HG02798 (cell line): Measurements from ENCODE around the gene ALG12.

Experiments
- ATAC-seq: cut with Tn5 transposase; IDR thresholded peaks from one replicate; pipeline ENCODE4 v1.9.1; 2021; ENCODE audit warnings: mild to moderate bottlenecking; ENCODE audit not compliant: unreplicated experiment, poor library complexity

ALG12 gene

GRCh38 chr22:49917974-49918910 lies at the start of gene ALG12, which contains the start of gene CRELD2:
Gene ALG12, minus strand, starts transcription at chr22:49918438. Its CDS starts 4,673 bp downstream, at chr22:49913765.
Gene CRELD2, plus strand, starts transcription at chr22:49918634. Its CDS starts 136 bp downstream, at chr22:49918770.
- ATAC-seq, result peak; percentile 94

DNA sequence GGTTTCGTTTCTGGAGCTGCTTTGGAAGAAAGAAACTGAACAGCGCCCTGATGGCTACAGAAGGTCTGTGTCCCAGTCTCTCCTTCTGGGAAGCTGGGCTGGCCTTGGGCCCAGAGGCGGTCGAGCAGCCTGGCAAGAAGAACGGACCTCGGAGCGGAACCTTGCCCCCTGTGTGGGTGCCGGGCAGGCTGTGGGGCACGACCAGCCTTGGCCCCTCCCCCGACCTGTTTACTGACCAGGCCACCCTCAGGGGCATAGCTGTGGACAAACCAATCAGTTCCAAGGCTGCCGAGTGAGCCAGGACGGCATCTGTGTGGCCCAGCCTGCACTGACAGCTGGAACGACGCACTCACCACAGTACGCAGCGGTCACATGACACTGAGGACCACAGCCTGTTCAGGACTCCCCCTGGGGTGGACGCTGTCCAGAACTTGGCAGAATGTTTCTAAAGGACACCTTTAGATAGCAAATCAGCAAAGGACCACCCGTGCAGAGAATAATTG lies 49.5 kb upstream of the ALG12 start:
- no peak for ATAC-seq

DNA sequence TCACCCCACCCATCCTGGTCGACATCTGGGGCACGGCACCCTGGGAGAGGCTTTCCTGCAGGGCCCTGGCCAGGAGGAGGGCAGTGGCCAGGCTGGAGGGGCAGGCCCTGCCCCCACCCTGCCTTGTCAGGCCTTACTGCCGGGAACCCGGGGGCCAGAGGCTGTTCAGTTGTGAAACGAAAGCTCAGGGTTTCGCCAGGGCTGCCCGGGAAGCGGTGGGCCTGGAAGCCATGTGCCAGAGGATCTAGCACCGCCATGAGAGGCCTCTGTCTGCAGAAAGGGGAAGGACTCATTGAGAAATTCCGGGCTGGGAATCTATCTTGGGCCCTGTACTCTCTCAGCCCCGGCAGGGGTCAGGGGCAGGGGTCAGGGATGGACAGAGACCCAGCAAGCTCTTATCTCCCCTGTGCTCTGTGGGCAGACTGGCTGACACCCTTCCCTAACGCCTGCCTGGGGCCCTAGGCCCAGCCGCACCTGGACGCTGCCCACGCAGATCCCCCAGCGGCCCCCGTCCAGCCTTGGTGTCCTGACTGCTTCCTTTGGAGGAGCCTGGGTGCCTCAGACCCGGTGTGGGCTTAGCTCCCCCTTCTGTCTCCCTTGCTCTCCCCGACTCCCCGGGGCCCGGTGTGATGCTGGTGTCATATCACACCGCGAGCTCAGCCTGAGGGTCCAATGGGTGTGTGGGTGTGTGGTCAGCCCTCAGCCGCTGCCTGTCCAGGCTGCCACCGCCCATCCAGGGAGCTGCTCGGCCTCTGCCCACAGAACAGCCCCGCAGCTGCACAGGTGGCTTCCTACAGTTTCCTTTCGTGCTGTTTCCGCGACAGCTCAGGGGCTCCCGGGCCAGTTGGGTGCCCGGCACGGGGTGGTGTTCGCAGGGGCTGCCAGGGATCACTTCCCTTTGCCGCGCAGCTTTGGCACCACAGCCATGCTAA lies 48.8 kb upstream of the ALG12 start:
- ATAC-seq, result no peak

- ATAC-seq, result no peak
These were observed 48.0 kb upstream of the ALG12 start for GRCh38 chr22:49966041-49966773.

- ATAC-seq, result no peak
These were observed 47.1 kb upstream of the ALG12 start for GRCh38 chr22:49965091-49966040.

GRCh38 chr22:49964136-49965090 lies 46.2 kb upstream of the ALG12 start:
- no peak for ATAC-seq

DNA sequence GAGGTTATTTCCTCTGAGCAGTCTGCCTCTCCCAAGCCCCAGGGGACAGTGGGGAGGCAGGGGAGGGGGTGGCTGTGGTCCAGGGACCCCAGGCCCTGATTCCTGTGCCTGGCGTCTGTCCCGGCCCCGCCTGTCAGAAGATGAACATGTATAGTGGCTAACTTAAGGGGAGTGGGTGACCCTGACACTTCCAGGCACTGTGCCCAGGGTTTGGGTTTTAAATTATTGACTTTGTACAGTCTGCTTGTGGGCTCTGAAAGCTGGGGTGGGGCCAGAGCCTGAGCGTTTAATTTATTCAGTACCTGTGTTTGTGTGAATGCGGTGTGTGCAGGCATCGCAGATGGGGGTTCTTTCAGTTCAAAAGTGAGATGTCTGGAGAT lies 45.4 kb upstream of the ALG12 start:
- no peak for ATAC-seq

- no peak for ATAC-seq
These were observed 44.8 kb upstream of the ALG12 start for GRCh38 chr22:49962751-49963646.

DNA sequence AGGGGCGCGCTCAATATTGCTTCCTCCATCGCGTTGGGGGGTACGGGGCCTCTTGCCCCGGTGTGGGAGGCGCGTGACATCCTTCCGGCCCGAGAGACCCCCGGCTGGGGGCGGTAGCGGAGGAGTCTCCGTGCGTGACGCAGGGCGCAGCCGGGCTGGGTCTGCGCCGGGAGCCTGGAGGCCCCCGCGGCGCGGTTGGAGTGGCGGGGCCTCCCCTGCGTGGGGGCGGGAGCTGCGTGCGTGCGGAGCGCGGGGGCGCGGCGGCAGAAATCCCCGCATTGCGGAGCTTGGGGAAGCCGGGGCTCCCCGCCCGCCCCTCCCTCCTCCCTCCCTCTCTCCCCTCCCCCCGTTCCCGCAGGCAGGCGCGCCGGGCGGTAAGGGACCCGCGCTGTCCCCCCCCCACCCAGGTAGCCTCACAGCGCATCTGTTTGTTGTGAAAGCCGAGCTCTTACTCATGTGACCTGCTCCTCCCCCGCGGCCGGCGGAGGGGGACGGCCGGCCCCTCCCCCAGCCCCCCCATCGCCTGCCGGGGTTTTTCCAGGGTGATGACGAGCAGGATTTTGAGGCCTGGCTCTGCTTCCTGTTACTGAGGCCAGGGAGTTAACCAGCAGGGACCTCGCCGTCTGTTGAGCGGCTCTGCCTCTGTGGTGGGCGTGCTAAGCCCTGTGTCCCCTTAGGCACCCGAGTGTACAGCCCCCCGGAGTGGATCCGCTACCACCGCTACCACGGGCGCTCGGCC lies 43.9 kb upstream of the ALG12 start:
- ATAC-seq, result peak; percentile 21

DNA sequence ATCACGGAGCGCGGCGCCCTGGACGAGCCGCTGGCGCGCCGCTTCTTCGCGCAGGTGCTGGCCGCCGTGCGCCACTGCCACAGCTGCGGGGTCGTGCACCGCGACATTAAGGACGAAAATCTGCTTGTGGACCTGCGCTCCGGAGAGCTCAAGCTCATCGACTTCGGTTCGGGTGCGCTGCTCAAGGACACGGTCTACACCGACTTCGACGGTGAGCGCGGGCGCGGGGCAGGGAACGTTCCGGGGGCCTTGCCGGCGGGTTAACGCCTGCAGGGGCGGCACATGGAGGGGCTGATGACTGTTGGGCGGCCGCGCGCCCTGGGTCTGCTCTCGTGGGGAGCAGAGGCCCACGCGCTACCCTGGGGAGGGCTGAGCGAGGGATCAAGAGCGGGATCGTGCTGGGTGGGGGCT lies 43.4 kb upstream of the ALG12 start:
- ATAC-seq, result no peak

- ATAC-seq, result no peak
These were observed 42.9 kb upstream of the ALG12 start for GRCh38 chr22:49961005-49961600.

DNA sequence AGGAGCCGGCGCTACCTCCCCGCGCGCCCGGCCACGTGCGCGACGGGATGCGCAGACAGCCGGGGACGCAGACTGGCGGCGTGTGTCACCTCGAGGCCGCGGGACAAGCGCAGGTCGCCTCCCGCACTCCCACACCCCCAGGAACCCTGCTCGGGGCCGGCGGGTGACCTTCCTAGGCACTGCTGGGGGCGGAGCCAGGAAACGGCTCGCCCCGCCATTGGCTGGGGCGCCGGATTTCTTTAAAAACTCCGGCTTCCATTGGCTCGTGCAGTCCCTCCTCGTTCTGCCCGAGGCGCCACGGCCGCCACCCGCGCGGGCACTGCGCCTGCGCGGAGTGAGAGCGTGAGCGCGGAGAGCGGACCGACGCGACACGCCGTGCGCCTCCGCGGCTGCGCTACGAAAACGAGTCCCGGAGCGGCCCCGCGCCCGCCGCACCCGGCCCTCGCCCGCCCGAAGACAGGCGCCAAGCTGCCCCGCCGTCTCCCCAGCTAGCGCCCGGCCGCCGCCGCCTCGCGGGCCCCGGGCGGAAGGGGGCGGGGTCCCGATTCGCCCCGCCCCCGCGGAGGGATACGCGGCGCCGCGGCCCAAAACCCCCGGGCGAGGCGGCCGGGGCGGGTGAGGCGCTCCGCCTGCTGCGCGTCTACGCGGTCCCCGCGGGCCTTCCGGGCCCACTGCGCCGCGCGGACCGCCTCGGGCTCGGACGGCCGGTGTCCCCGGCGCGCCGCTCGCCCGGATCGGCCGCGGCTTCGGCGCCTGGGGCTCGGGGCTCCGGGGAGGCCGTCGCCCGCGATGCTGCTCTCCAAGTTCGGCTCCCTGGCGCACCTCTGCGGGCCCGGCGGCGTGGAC lies 42.1 kb upstream of the ALG12 start, which contains the start of gene PIM3:
PIM3 (plus strand) TSS at position 614 of the 846 bp plus-strand sequence; CDS start at position 790, 176 bp downstream.
- peak; percentile 76 for ATAC-seq

DNA sequence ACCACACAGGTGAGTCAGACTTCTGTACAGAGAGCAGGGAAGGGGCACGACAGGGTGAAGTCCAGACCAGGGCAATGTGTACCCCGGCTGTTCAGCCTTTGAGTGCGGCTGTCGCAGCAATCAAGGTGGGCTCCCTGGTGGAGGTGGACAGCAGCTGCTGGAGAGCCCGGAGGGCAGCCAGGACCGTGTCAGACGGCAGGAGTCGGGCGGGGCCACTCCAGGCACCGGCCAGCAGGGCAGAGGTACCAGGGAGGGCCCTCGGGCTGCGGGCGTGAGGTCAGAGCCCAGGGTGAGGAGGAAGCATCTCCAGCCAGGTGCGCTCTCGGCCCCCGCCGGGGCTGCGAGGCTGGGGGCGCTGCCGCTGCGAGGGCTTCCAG lies 41.5 kb upstream of the ALG12 start:
- ATAC-seq, result no peak

- no peak for ATAC-seq
These were observed 40.9 kb upstream of the ALG12 start for GRCh38 chr22:49958931-49959781.
